Measurements from ENCODE around the gene ATAD5. TPM values are rescaled to one million over a fixed set of nuclear protein-coding genes. Genes with fewer than 3 reads are reported as not detected.

The ATAD5 gene
- polyA plus RNA-seq, 1 donor (not counting 4 experiments of a cell fraction or from before 2014, with no cell fraction given) = 2.2 TPM

DNA sequence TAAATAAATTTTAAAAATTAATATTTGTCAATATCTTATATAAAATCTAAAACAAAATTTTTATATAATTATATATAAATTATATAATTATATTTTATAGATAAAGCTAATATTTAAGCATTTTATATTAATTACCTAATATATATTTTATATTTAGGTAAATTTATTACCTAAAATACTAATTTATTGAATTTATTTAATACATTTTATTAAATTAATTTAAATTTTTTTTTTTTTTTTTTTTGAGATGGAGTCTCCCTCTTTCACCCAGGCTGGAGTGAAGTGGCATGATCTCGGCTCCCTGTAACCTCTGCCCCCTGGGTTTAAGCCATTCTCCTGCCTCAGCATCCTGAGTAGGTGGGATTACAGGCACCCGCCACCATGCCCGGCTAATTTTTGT is 22.4 kb downstream of the ATAD5 start:
- Histone ChIP-seq H3K27me3 (ENCODE audit: control insufficient read depth, extremely low read depth, insufficient read depth, low read length) (no peaks in the 10 kb centered on the region), H3K27ac (ENCODE audit: control insufficient read depth, insufficient read depth, low read length) (no peak overlapping the region), H3K9ac (ENCODE audit: control insufficient read depth, extremely low read depth, insufficient read depth, low read length) (no peak overlapping the region), H3K4me2 (ENCODE audit: control insufficient read depth, extremely low read depth, insufficient read depth, low read depth, low read length) (no peak overlapping the region), H4K20me1 (ENCODE audit: control insufficient read depth, extremely low read depth, insufficient read depth, low read length) (no peaks in the 10 kb centered on the region), H3K79me2 (ENCODE audit: control insufficient read depth, insufficient read depth, low read length) (no peaks in the 10 kb centered on the region), H2AFZ (ENCODE audit: control insufficient read depth, low read length) (no peak overlapping the region), H3K9me3 (ENCODE audit: control insufficient read depth, low read depth, low read length) (no peaks in the 10 kb centered on the region), H3K4me3 (ENCODE audit: control insufficient read depth in 2 of 3, extremely low read depth in 1 of 3, insufficient read depth in 2 of 3, low read depth in 1 of 3, low read length in 3 of 3) (no peak overlapping the region), H3K36me3 (ENCODE audit: control insufficient read depth in 2 of 2, extremely low read depth in 1 of 2, insufficient read depth in 2 of 2, low read length in 2 of 2) (peaks cover 0 to 4% of the 10 kb centered on the region in 2 experiments), H3K9me1 (ENCODE audit: control insufficient read depth, extremely low read depth, insufficient read depth, low read length) (no peaks in the 10 kb centered on the region), H3K4me1 (ENCODE audit: control insufficient read depth, extremely low read depth, insufficient read depth, low read length) (no peaks in the 10 kb centered on the region)
- no peak for FAIRE-seq
- TF ChIP-seq EZH2 (IDR thresholded peaks at IDR 0.05; ENCODE audit: low read length) (no peak), CTCF (optimal IDR thresholded peaks at IDR 0.05 in 1 of 3, IDR thresholded peaks at IDR 0.05 in 1 of 3, conservative IDR thresholded peaks at IDR 0.05 in 1 of 3; ENCODE audit: extremely low read depth in 1 of 3, insufficient read depth in 2 of 3, low read length in 3 of 3) (no peak)
- no peak for DNase-seq (ENCODE audit: low read depth, low spot score)
- dilution Hi-C loops (cut with MboI; ENCODE audit: extremely low pct_ligation_motif_present, low sequenced_read_pairs) = no loop called here

DNA sequence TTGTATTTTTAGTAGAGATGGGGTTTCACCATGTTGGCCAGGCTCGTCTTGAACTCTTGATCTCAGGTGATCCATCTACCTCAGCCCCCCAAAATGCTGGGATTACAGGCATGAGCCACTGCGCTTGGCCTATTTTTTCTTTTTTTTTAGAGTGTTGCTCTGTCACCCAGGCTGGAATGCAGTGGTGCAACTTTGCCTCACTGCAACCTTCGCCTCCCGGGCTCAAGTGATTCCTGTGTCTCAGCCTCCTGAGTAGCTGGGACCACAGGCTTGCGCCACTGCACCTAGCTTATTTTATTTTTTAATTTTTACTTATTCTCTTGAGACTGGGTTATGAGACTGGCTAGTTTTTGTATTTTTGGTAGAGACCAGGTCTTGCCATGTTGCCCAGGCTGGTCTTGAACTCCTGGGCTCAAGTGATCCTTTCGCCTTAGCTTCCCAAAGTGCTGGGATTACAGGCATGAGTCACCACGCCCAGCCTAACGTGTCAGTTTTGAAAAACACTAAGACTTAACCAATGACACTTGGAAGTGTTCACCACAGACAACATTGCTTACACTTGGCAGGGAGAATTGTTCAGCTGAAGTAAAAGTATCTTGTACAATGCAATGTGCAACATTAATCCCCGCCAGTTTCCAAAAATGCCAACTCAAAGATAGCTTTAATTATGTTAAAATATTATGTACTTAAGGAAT is 26.9 kb downstream of the ATAD5 start:
- Histone ChIP-seq H3K9me1 (ENCODE audit: control insufficient read depth, extremely low read depth, insufficient read depth, low read length) (no peaks in the 10 kb centered on the region), H4K20me1 (ENCODE audit: control insufficient read depth, extremely low read depth, insufficient read depth, low read length) (no peaks in the 10 kb centered on the region), H3K27me3 (ENCODE audit: control insufficient read depth, extremely low read depth, insufficient read depth, low read length) (no peaks in the 10 kb centered on the region), H3K4me3 (ENCODE audit: control insufficient read depth in 2 of 3, extremely low read depth in 1 of 3, insufficient read depth in 2 of 3, low read depth in 1 of 3, low read length in 3 of 3) (no peak overlapping the region), H3K79me2 (ENCODE audit: control insufficient read depth, insufficient read depth, low read length) (no peaks in the 10 kb centered on the region), H3K27ac (ENCODE audit: control insufficient read depth, insufficient read depth, low read length) (no peak overlapping the region), H2AFZ (ENCODE audit: control insufficient read depth, low read length) (no peak overlapping the region), H3K36me3 (ENCODE audit: control insufficient read depth in 2 of 2, extremely low read depth in 1 of 2, insufficient read depth in 2 of 2, low read length in 2 of 2) (no peaks in the 10 kb centered on the region), H3K4me2 (ENCODE audit: control insufficient read depth, extremely low read depth, insufficient read depth, low read depth, low read length) (no peak overlapping the region), H3K4me1 (ENCODE audit: control insufficient read depth, extremely low read depth, insufficient read depth, low read length) (no peaks in the 10 kb centered on the region), H3K9ac (ENCODE audit: control insufficient read depth, extremely low read depth, insufficient read depth, low read length) (no peak overlapping the region), H3K9me3 (ENCODE audit: control insufficient read depth, low read depth, low read length) (no peaks in the 10 kb centered on the region)
- FAIRE-seq = no peak
- TF ChIP-seq CTCF (optimal IDR thresholded peaks at IDR 0.05 in 1 of 3, IDR thresholded peaks at IDR 0.05 in 1 of 3, conservative IDR thresholded peaks at IDR 0.05 in 1 of 3; ENCODE audit: extremely low read depth in 1 of 3, insufficient read depth in 2 of 3, low read length in 3 of 3) (no peak), EZH2 (IDR thresholded peaks at IDR 0.05; ENCODE audit: low read length) (no peak)
- dilution Hi-C loops (cut with MboI; ENCODE audit: extremely low pct_ligation_motif_present, low sequenced_read_pairs) = no loop called here
- DNase-seq (ENCODE audit: low read depth, low spot score) = no peak
